Uterus (tissue), 4 donors: ENCODE data around the gene CHST11. TPM values are rescaled to one million over a fixed set of nuclear protein-coding genes. Genes with fewer than 3 reads are reported as not detected.

Experiments used
- DNase-seq, 2 donors: peaks; one replicate each; pipeline ENCODE4 v3.0.0-alpha.2; 2019 to 2020
- H3K27ac ChIP-seq, 2 donors: fragments of 200-600 bp; sonication (generic); 1 replicate in 1 of 2; 2 replicates in 1 of 2; pipeline ENCODE4 v1.5.1; 2016 to 2018
- H3K27me3 ChIP-seq, 2 donors: fragments of 200-600 bp; sonication (generic); one replicate each; pipeline ENCODE4 v1.5.1; 2018 to 2019; ENCODE audit warnings: control low read depth in 1 of 2
- H3K36me3 ChIP-seq, 2 donors: fragments of 200-600 bp; sonication (generic); one replicate each; pipeline ENCODE4 v1.5.1; 2019; ENCODE audit warnings: control low read depth in 1 of 2
- H3K4me1 ChIP-seq, 2 donors: fragments of 200-600 bp; sonication (generic); one replicate each; pipeline ENCODE4 v1.5.1; 2018 to 2019; ENCODE audit warnings: control low read depth in 1 of 2
- H3K4me3 ChIP-seq, 2 donors: fragments of 200-600 bp; sonication (generic); 1 replicate in 1 of 2; 2 replicates in 1 of 2; pipeline ENCODE4 v1.5.1; 2018 to 2019; ENCODE audit warnings: mild to moderate bottlenecking in 1 of 2
- H3K9me3 ChIP-seq, 2 donors: fragments of 200-600 bp; sonication (generic); one replicate each; pipeline ENCODE4 v1.5.1; 2019; ENCODE audit warnings: control low read depth in 1 of 2
- CTCF ChIP-seq, 4 experiments: fragments of 200-600 bp in 2 of 4; fragments of 450-650 bp in 2 of 4; sonication (generic) in 2 of 4; IDR thresholded peaks; one replicate each; pipeline ENCODE4 v1.5.1; 2016 to 2019; ENCODE audit warnings: antibody characterized with exemption in 4 of 4, mild to moderate bottlenecking in 2 of 4, moderate library complexity in 1 of 4
- POLR2A ChIP-seq, 2 donors: fragments of 450-650 bp; IDR thresholded peaks; one replicate each; pipeline ENCODE4 v1.6.1; 2016; ENCODE audit warnings: antibody characterized with exemption in 2 of 2, mild to moderate bottlenecking in 1 of 2, moderate library complexity in 1 of 2
- intact Hi-C: fragments of 100-400 bp; cut with DNase I; formaldehyde crosslinking; loops from one replicate; pipeline ENCODE4 v1.15.1; 2023; ENCODE audit warnings: low total_unique reads
- total RNA-seq, 4 donors: library from RNA; depleted of rRNA in 3 of 4; stranded (reverse); fragments of >200 nt in 3 of 4; gene quantifications; one replicate each; pipeline versions ENCODE4 v1.1.0 to v1.2.4, GENCODE V29; 2014 to 2023
- donor health status: DM: yes; HTN: yes; CAD: no.

Gene CHST11
- total RNA-seq, 4 donors from 2014 or later, result 21.0 to 82.1 (median 58.7) TPM

GRCh38 chr12:104738331-104738730 lies 281.6 kb downstream of the CHST11 start:
- no peak overlapping the region for H3K4me3 ChIP-seq
- intact Hi-C loops, result no loop called here
- TF ChIP-seq CTCF (IDR thresholded peaks at IDR 0.05) (no peak), POLR2A (IDR thresholded peaks at IDR 0.05) (no peak)
- H3K27me3 ChIP-seq, result no peaks in the 10 kb centered on the region
- H3K9me3 ChIP-seq, result no peaks in the 10 kb centered on the region
- peaks cover 0 to 18% of the 10 kb centered on the region in 2 donors for H3K4me1 ChIP-seq
- DNase-seq, result no peak
- H3K36me3 ChIP-seq, result no peaks in the 10 kb centered on the region
- H3K27ac ChIP-seq, result no peak overlapping the region

GRCh38 chr12:104738776-104739642 lies 282.3 kb downstream of the CHST11 start:
- DNase-seq, result no peak
- no peak overlapping the region for H3K4me3 ChIP-seq
- peaks cover 0 to 18% of the 10 kb centered on the region in 2 donors for H3K4me1 ChIP-seq
- intact Hi-C loops, result no loop called here
- no peaks in the 10 kb centered on the region for H3K9me3 ChIP-seq
- no peaks in the 10 kb centered on the region for H3K36me3 ChIP-seq
- TF ChIP-seq CTCF (IDR thresholded peaks at IDR 0.05) (no peak), POLR2A (IDR thresholded peaks at IDR 0.05) (no peak)
- H3K27ac ChIP-seq, result no peak overlapping the region
- no peaks in the 10 kb centered on the region for H3K27me3 ChIP-seq

GRCh38 chr12:104740668-104741067 lies 283.9 kb downstream of the CHST11 start:
- Histone ChIP-seq H3K4me1 (peaks cover 0 to 16% of the 10 kb centered on the region in 2 donors), H3K9me3 (no peaks in the 10 kb centered on the region), H3K27me3 (no peaks in the 10 kb centered on the region), H3K4me3 (no peak overlapping the region), H3K36me3 (no peaks in the 10 kb centered on the region), H3K27ac (no peak overlapping the region)
- DNase-seq, result no peak
- TF ChIP-seq CTCF (IDR thresholded peaks at IDR 0.05), result no peak
- TF ChIP-seq POLR2A (IDR thresholded peaks at IDR 0.05), result no peak
- intact Hi-C loops, result no loop called here

- Histone ChIP-seq H3K9me3 (no peaks in the 10 kb centered on the region), H3K27me3 (no peaks in the 10 kb centered on the region), H3K36me3 (no peaks in the 10 kb centered on the region), H3K4me1 (peaks cover 0 to 12% of the 10 kb centered on the region in 2 donors), H3K4me3 (no peak overlapping the region), H3K27ac (no peak overlapping the region)
- intact Hi-C loops, result no loop called here
- no peak for DNase-seq
- no peak for TF ChIP-seq POLR2A (IDR thresholded peaks at IDR 0.05)
- no peak for TF ChIP-seq CTCF (IDR thresholded peaks at IDR 0.05)
These were observed 284.3 kb downstream of the CHST11 start for GRCh38 chr12:104741077-104741476.
